ENCODE measurements around the gene C12orf57.

DNA sequence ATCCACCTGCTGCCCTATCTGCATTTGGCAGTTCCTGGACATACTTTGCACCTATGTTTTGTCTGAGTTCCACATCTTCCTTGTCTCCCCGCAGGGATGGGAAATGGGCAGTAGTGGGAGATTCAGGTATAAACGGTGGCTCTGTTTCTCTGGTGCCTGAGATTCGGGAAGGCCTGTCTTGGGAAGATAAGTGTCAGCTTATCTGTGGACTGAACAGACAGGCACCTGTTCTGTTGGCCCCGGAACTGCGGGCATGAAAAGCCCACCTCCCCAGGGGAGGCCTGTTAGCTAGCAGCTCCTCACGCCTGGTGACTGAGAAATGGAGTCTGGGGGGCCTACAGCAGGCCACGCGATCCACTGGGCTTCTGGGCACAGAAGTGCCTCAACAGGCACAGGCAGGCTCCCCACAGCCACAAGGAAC lies 20.8 kb downstream of the C12orf57 start:
- TF ChIP-seq EZH2 (IDR thresholded peaks at IDR 0.05; ENCODE audit: insufficient read depth, poor library complexity, severe bottlenecking): no peak
- no peak for TF ChIP-seq EZH2phosphoT487 (IDR thresholded peaks at IDR 0.05; ENCODE audit: insufficient read depth, low read depth)
